GM13977 (cell line): ENCODE measurements around the gene GABBR1.

Experiments used
- DNase-seq: peaks from one replicate; pipeline ENCODE4 v3.0.0; 2012; ENCODE audit warnings: low spot score
- in situ Hi-C: fragments of 300-500 bp; cut with MboI; formaldehyde crosslinking; loops from one replicate; pipeline ENCODE4 v1.12.0; 2022; ENCODE audit warnings: low sequenced_read_pairs, low pct_unique_long_range_greater_than_20kb, mixed read lengths, inconsistent platforms; ENCODE audit not compliant: unreplicated experiment
- TF ChIP-seq, protein P1 (sequence below): IDR thresholded peaks from 2 replicates; pipeline ENCODE4 v1.5.1; 2012; ENCODE audit warnings: mild to moderate bottlenecking, control low read depth; ENCODE audit not compliant: insufficient read depth; ENCODE audit errors: extremely low read depth, missing control alignments

Gene GABBR1

DNA sequence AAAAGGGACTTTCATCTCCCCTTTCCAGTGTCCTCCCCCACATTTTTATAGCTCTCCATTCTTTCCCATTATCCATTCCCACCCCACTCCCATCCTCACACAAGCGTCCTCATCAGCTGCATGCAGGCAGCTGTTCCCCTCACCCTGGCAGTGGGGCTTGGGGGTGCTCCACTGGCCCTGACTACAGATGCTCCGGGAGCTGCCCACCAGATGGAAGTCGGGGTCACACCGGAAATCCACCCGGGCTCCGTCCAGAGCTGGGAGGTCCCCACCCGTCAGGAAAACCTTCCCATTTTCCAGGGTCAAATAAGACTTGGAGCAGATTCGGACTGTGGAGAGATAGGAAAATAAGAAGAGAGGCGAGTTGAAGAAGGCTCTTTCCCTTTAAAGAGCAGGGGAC, 2.7 kb downstream of the GABBR1 start:
- TF ChIP-seq, protein P1, sequence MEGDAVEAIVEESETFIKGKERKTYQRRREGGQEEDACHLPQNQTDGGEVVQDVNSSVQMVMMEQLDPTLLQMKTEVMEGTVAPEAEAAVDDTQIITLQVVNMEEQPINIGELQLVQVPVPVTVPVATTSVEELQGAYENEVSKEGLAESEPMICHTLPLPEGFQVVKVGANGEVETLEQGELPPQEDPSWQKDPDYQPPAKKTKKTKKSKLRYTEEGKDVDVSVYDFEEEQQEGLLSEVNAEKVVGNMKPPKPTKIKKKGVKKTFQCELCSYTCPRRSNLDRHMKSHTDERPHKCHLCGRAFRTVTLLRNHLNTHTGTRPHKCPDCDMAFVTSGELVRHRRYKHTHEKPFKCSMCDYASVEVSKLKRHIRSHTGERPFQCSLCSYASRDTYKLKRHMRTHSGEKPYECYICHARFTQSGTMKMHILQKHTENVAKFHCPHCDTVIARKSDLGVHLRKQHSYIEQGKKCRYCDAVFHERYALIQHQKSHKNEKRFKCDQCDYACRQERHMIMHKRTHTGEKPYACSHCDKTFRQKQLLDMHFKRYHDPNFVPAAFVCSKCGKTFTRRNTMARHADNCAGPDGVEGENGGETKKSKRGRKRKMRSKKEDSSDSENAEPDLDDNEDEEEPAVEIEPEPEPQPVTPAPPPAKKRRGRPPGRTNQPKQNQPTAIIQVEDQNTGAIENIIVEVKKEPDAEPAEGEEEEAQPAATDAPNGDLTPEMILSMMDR, result no peak
- in situ Hi-C loops, result no loop called here
- DNase-seq, result no peak

GRCh38 chr6:29629571-29629970, 3.4 kb downstream of the GABBR1 start:
- DNase-seq, result no peak
- TF ChIP-seq, protein P1, result no peak
- in situ Hi-C loops, result no loop called here

DNA sequence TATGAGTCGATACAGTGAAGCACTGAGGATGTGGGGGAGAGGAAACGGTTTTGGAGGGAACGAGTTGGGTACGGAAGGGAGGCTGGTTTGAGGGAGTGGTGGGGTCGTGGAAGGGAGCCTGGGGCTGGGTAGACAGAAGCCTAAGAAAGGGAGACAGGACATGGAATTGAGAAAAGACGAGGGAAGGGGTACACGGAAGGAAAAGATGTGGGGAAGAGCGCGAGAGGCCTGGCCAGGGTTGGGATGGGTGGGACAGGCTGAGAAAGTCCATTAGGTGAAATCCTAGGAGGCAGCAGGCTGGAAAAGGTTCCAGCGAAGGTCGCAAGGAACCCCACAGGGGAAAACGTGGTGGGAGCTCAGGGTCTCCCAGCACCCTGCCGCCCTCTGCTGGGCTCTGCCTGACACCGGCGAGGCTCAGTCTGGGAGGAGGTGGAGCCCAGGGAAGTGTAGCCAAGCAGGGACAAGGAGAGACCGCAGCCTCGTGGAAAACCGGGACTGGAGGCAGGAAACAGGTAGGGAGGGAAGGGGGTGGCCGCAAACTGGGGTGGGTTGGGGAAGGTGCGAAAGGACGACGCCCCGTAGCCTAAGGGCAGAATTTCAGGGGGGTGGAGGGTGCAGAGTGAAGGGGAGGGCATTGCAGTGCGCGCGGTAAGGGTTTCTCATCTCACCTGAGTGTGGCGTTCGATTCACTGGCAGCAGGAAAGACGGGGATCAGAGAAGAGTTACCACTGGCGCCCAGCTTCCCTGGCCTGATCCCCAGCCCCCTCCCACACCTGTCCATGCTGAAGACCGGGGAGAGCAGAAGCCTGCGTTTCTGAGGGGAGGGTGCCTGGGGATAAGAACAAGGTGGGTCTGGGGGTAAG, 4.3 kb downstream of the GABBR1 start:
- in situ Hi-C loops, result no loop called here
- peak; percentile 85 for DNase-seq
- TF ChIP-seq, protein P1, result peak; percentile 76

- TF ChIP-seq, protein P1, result no peak
- in situ Hi-C loops, result no loop called here
- peak; percentile 74 for DNase-seq
Measured at GRCh38 chr6:29627755-29628418, 5.1 kb downstream of the GABBR1 start.

GRCh38 chr6:29626948-29627754, 5.8 kb downstream of the GABBR1 start:
- TF ChIP-seq, protein P1, result no peak
- in situ Hi-C loops, result no loop called here
- no peak for DNase-seq

- no peak for DNase-seq
- in situ Hi-C loops, result no loop called here
Measured at GRCh38 chr6:29625337-29625930, 7.5 kb downstream of the GABBR1 start.

More at GRCh38 chr6:29625337-29625930, 7.5 kb downstream of the GABBR1 start:
- TF ChIP-seq, protein P1, result no peak
